Lung (tissue), 12 donors: Measurements from ENCODE around the gene PA2G4. TPM values are rescaled to one million over a fixed set of nuclear protein-coding genes. Genes with fewer than 3 reads are reported as not detected.
A peak's percentile ranks its signal among the peaks of the same experiment; 100 is the strongest.

Experiments used
- ATAC-seq: fragments of 200-7000 bp; cut with Tn5 transposase; one replicate; pipeline ENCODE4 v1.9.1; 2020; ENCODE audit warnings: moderate number of reproducible peaks; ENCODE audit not compliant: insufficient read depth, low FRiP score
- DNase-seq, 3 donors: peaks; one replicate each; pipeline ENCODE4 v3.0.0-alpha.2; 2013 to 2017
- H3K27ac ChIP-seq, 2 donors: one replicate each; pipeline ENCODE4 v1.5.1; 2013; ENCODE audit warnings: mild to moderate bottlenecking in 2 of 2, moderate library complexity in 2 of 2, control low read depth in 1 of 2, inconsistent platforms in 1 of 2, low read depth in 1 of 2, low read length in 1 of 2
- H3K27me3 ChIP-seq, 3 donors: one replicate each; pipeline ENCODE4 v1.5.1; 2013; ENCODE audit warnings: low read length in 2 of 3; ENCODE audit not compliant: control insufficient read depth in 3 of 3, insufficient read depth in 3 of 3
- H3K36me3 ChIP-seq, 4 donors: one replicate each; pipeline ENCODE4 v1.5.1; 2013; ENCODE audit warnings: low read length in 4 of 4, mild to moderate bottlenecking in 1 of 4, moderate library complexity in 1 of 4; ENCODE audit not compliant: control insufficient read depth in 4 of 4, insufficient read depth in 4 of 4
- H3K4me1 ChIP-seq, 5 donors: one replicate each; pipeline ENCODE4 v1.5.1; 2013; ENCODE audit warnings: low read length in 5 of 5, mild to moderate bottlenecking in 2 of 5, moderate library complexity in 1 of 5; ENCODE audit not compliant: control insufficient read depth in 5 of 5, insufficient read depth in 5 of 5
- H3K4me3 ChIP-seq: one replicate; pipeline ENCODE4 v1.5.1; 2013; ENCODE audit warnings: mild to moderate bottlenecking, control low read depth, moderate library complexity
- H3K9ac ChIP-seq, 2 donors: one replicate each; pipeline ENCODE4 v1.5.1; 2013; ENCODE audit warnings: low read length in 2 of 2, control low read depth in 1 of 2; ENCODE audit not compliant: insufficient read depth in 1 of 2
- H3K9me3 ChIP-seq, 4 donors: one replicate each; pipeline ENCODE4 v1.5.1; 2013; ENCODE audit warnings: low read length in 3 of 4, mild to moderate bottlenecking in 1 of 4, moderate library complexity in 1 of 4; ENCODE audit not compliant: control insufficient read depth in 4 of 4, insufficient read depth in 3 of 4
- CTCF ChIP-seq: IDR thresholded peaks from 2 replicates; pipeline ENCODE4 v1.5.1; 2012; ENCODE audit warnings: mild to moderate bottlenecking; ENCODE audit errors: control extremely low read depth, extremely low read depth
- WGBS, 2 donors: extraction: QIAGEN DNeasy Blood & Tissue Kit; methylation state at CpG; one replicate each; pipeline ENCODE4 v1.1.7; 2013; 5-methylcytosine and 5-hydroxymethylcytosine counted together
- polyA plus RNA-seq, 2 donors: library from polyadenylated mRNA; stranded (reverse); fragments of 200-250 nt; gene quantifications; one replicate each; pipeline ENCODE4 v1.2.1, GENCODE V29; 2013
- total RNA-seq, 2 donors: library from RNA; depleted of rRNA in 1 of 2; stranded (reverse); fragments of >200 nt in 1 of 2; gene quantifications; one replicate each; pipeline ENCODE4 v1.2.1, GENCODE V29; 2014 to 2021
- donor health status: control.
- donor health status: control.
- donor health status: Bipolar disorder and iron deficiency.
- donor health status: healthy.
- donor health status: DM: yes; HTN: yes; CAD: no.

The PA2G4 gene
- total and polyA plus RNA-seq, 4 donors = 80.2 to 137 (median 89.4) TPM

GRCh38 chr12:56110571-56110970 lies 6.2 kb downstream of the PA2G4 start:
- Histone ChIP-seq H3K9me3 (peaks cover 0 to 2% (median 0%) of the 10 kb centered on the region in 4 donors), H3K4me1 (peaks cover 0 to 8% (median 0%) of the 10 kb centered on the region in 5 donors), H3K36me3 (peaks cover 27 to 57% (median 34%) of the 10 kb centered on the region in 4 donors), H3K4me3 (no peak overlapping the region), H3K27ac (no peak overlapping the region), H3K9ac (no peak overlapping the region), H3K27me3 (no peaks in the 10 kb centered on the region)
- WGBS, 2 donors = 92 to 95% methylated on average over 5 of the region's 5 CpGs
- TF ChIP-seq CTCF = no peak
- DNase-seq (no peak), ATAC-seq (no peak)

DNA sequence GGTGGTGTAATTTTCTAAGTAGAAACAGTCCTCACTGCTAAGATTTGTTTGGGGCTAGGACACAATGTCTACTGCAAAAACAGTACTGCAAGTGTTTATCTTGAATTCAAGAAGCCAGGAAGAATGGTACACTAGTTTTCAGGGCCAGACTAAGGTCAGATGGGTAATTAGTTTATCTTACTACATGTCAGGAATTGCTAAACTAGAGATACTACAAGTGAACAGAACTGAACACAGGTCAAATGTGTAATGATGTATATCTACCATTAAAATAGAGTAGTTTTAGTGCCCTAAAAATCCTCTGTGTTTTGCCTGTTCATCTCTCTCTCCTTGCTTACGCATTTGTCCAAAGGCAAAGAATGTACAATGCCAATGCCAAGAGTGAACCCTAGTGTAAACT lies 9.7 kb downstream of the PA2G4 start:
- WGBS, 2 donors = 93 to 97% methylated on average over 1 of the region's 1 CpG
- no peak overlapping the region for H3K27ac ChIP-seq
- ATAC-seq = no peak
- peaks cover 0 to 2% (median 0%) of the 10 kb centered on the region in 4 donors for H3K9me3 ChIP-seq
- H3K36me3 ChIP-seq = peaks cover 20 to 32% (median 27%) of the 10 kb centered on the region in 4 donors
- TF ChIP-seq CTCF = no peak
- no peak for DNase-seq
- H3K27me3 ChIP-seq = no peaks in the 10 kb centered on the region
- no peak overlapping the region for H3K9ac ChIP-seq
- no peak overlapping the region for H3K4me3 ChIP-seq
- peaks cover 0 to 11% (median 3%) of the 10 kb centered on the region in 5 donors for H3K4me1 ChIP-seq

GRCh38 chr12:56115329-56115728 lies 11.0 kb downstream of the PA2G4 start:
- H3K36me3 ChIP-seq = peaks cover 16 to 24% (median 20%) of the 10 kb centered on the region in 4 donors
- no peak for TF ChIP-seq CTCF
- no peaks in the 10 kb centered on the region for H3K27me3 ChIP-seq
- peak overlapping the region in 1 of 2 donors; percentile 91 for H3K27ac ChIP-seq
- peak overlapping the region in 1 of 2 donors; percentile 99 for H3K9ac ChIP-seq
- peak in 2 of 3 donors; percentile 29 to 38 for DNase-seq
- WGBS, 2 donors = 50 to 54% methylated on average over 10 of the region's 10 CpGs
- H3K4me3 ChIP-seq = no peak overlapping the region
- no peak for ATAC-seq
- peaks cover 0 to 2% (median 0%) of the 10 kb centered on the region in 4 donors for H3K9me3 ChIP-seq
- H3K4me1 ChIP-seq = peaks cover 0 to 20% (median 5%) of the 10 kb centered on the region in 5 donors
